ENCODE measurements around the gene ATP6V1D.

The ATP6V1D gene

GRCh38 chr14:67389811-67390534 is 30.4 kb upstream of the ATP6V1D start:
- H3K27me3 ChIP-seq (ENCODE audit: insufficient read depth, low read length) = no peaks in the 10 kb centered on the region
- no peaks in the 10 kb centered on the region for H3K9me2 ChIP-seq (ENCODE audit: low read depth, low read length)
- H2AFZ ChIP-seq (ENCODE audit: low read length) = no peak overlapping the region
- no peak overlapping the region for H3K4me2 ChIP-seq (ENCODE audit: low read length)
- no peaks in the 10 kb centered on the region for H3K4me1 ChIP-seq (ENCODE audit: insufficient read depth, low read length, severe bottlenecking)
- no peaks in the 10 kb centered on the region for H3K9me3 ChIP-seq (ENCODE audit: low read length)
- TF ChIP-seq EZH2 (IDR thresholded peaks at IDR 0.05; ENCODE audit: borderline replicate concordance, low read length) (no peak), CTCF (IDR thresholded peaks at IDR 0.05; ENCODE audit: low read length) (no peak)
- H3K36me3 ChIP-seq (ENCODE audit: insufficient read depth, low read length) = peaks cover 23% of the 10 kb centered on the region
- H3K9ac ChIP-seq (ENCODE audit: low read length) = no peak overlapping the region
- no peaks in the 10 kb centered on the region for H4K20me1 ChIP-seq (ENCODE audit: insufficient read depth, low read length)
- no peaks in the 10 kb centered on the region for H3F3A ChIP-seq (ENCODE audit: insufficient read depth, low read length)
- H3K27ac ChIP-seq (ENCODE audit: low read depth, low read length, poor library complexity, severe bottlenecking) = no peak overlapping the region
- no peaks in the 10 kb centered on the region for H3K79me2 ChIP-seq (ENCODE audit: insufficient read depth, low read length)
- no peak overlapping the region for H3K4me3 ChIP-seq (ENCODE audit: low read depth, low read length, poor library complexity, severe bottlenecking)

- no peaks in the 10 kb centered on the region for H3K79me2 ChIP-seq (ENCODE audit: insufficient read depth, low read length)
- no peaks in the 10 kb centered on the region for H3K27me3 ChIP-seq (ENCODE audit: insufficient read depth, low read length)
- TF ChIP-seq EZH2 (IDR thresholded peaks at IDR 0.05; ENCODE audit: borderline replicate concordance, low read length) (no peak), CTCF (IDR thresholded peaks at IDR 0.05; ENCODE audit: low read length) (no peak)
- peaks cover 30% of the 10 kb centered on the region for H3K36me3 ChIP-seq (ENCODE audit: insufficient read depth, low read length)
- no peaks in the 10 kb centered on the region for H3K4me1 ChIP-seq (ENCODE audit: insufficient read depth, low read length, severe bottlenecking)
- H3K9me3 ChIP-seq (ENCODE audit: low read length) = no peaks in the 10 kb centered on the region
- H3K27ac ChIP-seq (ENCODE audit: low read depth, low read length, poor library complexity, severe bottlenecking) = no peak overlapping the region
- no peaks in the 10 kb centered on the region for H3K9me2 ChIP-seq (ENCODE audit: low read depth, low read length)
- H3K9ac ChIP-seq (ENCODE audit: low read length) = no peak overlapping the region
- H3K4me3 ChIP-seq (ENCODE audit: low read depth, low read length, poor library complexity, severe bottlenecking) = no peak overlapping the region
- no peak overlapping the region for H3K4me2 ChIP-seq (ENCODE audit: low read length)
- no peaks in the 10 kb centered on the region for H4K20me1 ChIP-seq (ENCODE audit: insufficient read depth, low read length)
- no peaks in the 10 kb centered on the region for H3F3A ChIP-seq (ENCODE audit: insufficient read depth, low read length)
- no peak overlapping the region for H2AFZ ChIP-seq (ENCODE audit: low read length)
These were observed 29.7 kb upstream of the ATP6V1D start for GRCh38 chr14:67389275-67389674.

GRCh38 chr14:67387195-67387594 is 27.6 kb upstream of the ATP6V1D start:
- Histone ChIP-seq H2AFZ (ENCODE audit: low read length) (no peak overlapping the region), H4K20me1 (ENCODE audit: insufficient read depth, low read length) (no peaks in the 10 kb centered on the region), H3K79me2 (ENCODE audit: insufficient read depth, low read length) (no peaks in the 10 kb centered on the region), H3K27ac (ENCODE audit: low read depth, low read length, poor library complexity, severe bottlenecking) (no peak overlapping the region), H3F3A (ENCODE audit: insufficient read depth, low read length) (no peaks in the 10 kb centered on the region), H3K36me3 (ENCODE audit: insufficient read depth, low read length) (peaks cover 51% of the 10 kb centered on the region), H3K9ac (ENCODE audit: low read length) (no peak overlapping the region), H3K9me2 (ENCODE audit: low read depth, low read length) (no peaks in the 10 kb centered on the region), H3K4me3 (ENCODE audit: low read depth, low read length, poor library complexity, severe bottlenecking) (no peak overlapping the region), H3K4me2 (ENCODE audit: low read length) (no peak overlapping the region), H3K27me3 (ENCODE audit: insufficient read depth, low read length) (no peaks in the 10 kb centered on the region), H3K9me3 (ENCODE audit: low read length) (no peaks in the 10 kb centered on the region), H3K4me1 (ENCODE audit: insufficient read depth, low read length, severe bottlenecking) (no peaks in the 10 kb centered on the region)
- TF ChIP-seq EZH2 (IDR thresholded peaks at IDR 0.05; ENCODE audit: borderline replicate concordance, low read length) = no peak
- TF ChIP-seq CTCF (IDR thresholded peaks at IDR 0.05; ENCODE audit: low read length) = no peak

All from OCI-LY1 (cell line).